ENCODE measurements around the gene SERPINA9.

Gene SERPINA9

GRCh38 chr14:94473666-94474410 lies 2.2 kb downstream of the SERPINA9 start:
- TF ChIP-seq CTCF (IDR thresholded peaks at IDR 0.05; ENCODE audit: borderline replicate concordance, control extremely low read depth, extremely low read depth, insufficient read depth, missing control alignments) = no peak
- no peak for DNase-seq (ENCODE audit: low spot score)
- in situ Hi-C loops (cut with MboI; ENCODE audit: low sequenced_read_pairs, unreplicated experiment) = no loop called here

- DNase-seq (ENCODE audit: low spot score) = no peak
- TF ChIP-seq CTCF (IDR thresholded peaks at IDR 0.05; ENCODE audit: borderline replicate concordance, control extremely low read depth, extremely low read depth, insufficient read depth, missing control alignments) = no peak
- in situ Hi-C loops (cut with MboI; ENCODE audit: low sequenced_read_pairs, unreplicated experiment) = no loop called here
Observed at GRCh38 chr14:94472842-94473241, 3.2 kb downstream of the SERPINA9 start.

GRCh38 chr14:94471045-94471444 lies 5.0 kb downstream of the SERPINA9 start:
- TF ChIP-seq CTCF (IDR thresholded peaks at IDR 0.05; ENCODE audit: borderline replicate concordance, control extremely low read depth, extremely low read depth, insufficient read depth, missing control alignments) = no peak

GRCh38 chr14:94470311-94470710 lies 5.7 kb downstream of the SERPINA9 start:
- DNase-seq (ENCODE audit: low spot score) = no peak
- in situ Hi-C loops (cut with MboI; ENCODE audit: low sequenced_read_pairs, unreplicated experiment) = no loop called here
- TF ChIP-seq CTCF (IDR thresholded peaks at IDR 0.05; ENCODE audit: borderline replicate concordance, control extremely low read depth, extremely low read depth, insufficient read depth, missing control alignments) = no peak

More at GRCh38 chr14:94471045-94471444, 5.0 kb downstream of the SERPINA9 start:
- in situ Hi-C loops (cut with MboI; ENCODE audit: low sequenced_read_pairs, unreplicated experiment) = no loop called here
- no peak for DNase-seq (ENCODE audit: low spot score)

GRCh38 chr14:94469261-94469660 lies 6.7 kb downstream of the SERPINA9 start:
- DNase-seq (ENCODE audit: low spot score) = no peak
- in situ Hi-C loops (cut with MboI; ENCODE audit: low sequenced_read_pairs, unreplicated experiment) = no loop called here
- no peak for TF ChIP-seq CTCF (IDR thresholded peaks at IDR 0.05; ENCODE audit: borderline replicate concordance, control extremely low read depth, extremely low read depth, insufficient read depth, missing control alignments)

- TF ChIP-seq CTCF (IDR thresholded peaks at IDR 0.05; ENCODE audit: borderline replicate concordance, control extremely low read depth, extremely low read depth, insufficient read depth, missing control alignments) = no peak
- DNase-seq (ENCODE audit: low spot score) = no peak
- in situ Hi-C loops (cut with MboI; ENCODE audit: low sequenced_read_pairs, unreplicated experiment) = no loop called here
Observed at GRCh38 chr14:94467728-94468520, 8.1 kb downstream of the SERPINA9 start.
